GM18502 (cell line): ENCODE data around the gene PARD3.

Source experiments
- ATAC-seq: cut with Tn5 transposase; IDR thresholded peaks from one replicate; pipeline ENCODE4 v1.9.1; 2021; ENCODE audit warnings: mild to moderate bottlenecking; ENCODE audit not compliant: unreplicated experiment, poor library complexity

PARD3 gene

DNA sequence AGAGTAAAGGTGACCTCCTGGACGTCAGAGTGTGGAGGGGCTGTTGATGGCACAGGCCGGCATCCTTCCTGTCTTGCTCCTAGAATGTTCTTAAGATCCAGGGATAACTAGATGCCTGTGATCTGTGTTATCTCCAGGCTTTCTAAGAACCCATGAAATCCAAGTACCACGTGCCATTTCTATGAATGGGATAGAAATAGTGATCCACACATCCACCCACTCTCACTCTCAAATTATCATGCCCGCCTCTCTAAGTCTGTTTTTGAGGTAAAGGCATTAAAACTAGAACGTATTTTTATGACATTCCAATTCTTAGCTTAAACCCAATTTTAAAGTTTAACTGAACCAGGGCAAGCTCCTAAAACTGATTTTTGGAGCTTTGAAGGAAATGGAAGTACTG lies 622.5 kb downstream of the PARD3 start:
- no peak for ATAC-seq

DNA sequence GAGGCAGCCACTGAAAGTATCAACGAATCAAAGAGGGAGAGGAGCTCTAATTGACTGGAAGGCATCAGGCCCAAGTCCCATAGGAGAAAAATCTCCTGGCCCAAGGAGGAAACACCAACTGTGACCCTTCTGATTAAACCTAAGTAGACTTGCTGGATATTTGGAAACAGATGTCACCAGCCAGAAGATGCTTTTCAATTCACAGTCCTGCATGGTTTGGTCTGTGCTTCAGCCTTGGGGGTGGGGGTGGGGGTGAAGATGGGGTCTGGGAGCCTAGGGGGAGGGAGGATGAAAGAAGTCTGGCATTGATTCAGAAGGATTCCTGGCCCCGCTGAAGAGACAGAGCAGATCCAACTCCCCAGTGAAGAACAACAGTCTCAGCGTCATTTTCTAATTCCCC lies 623.7 kb downstream of the PARD3 start:
- no peak for ATAC-seq

- ATAC-seq, result no peak
Observed at GRCh38 chr10:34190580-34190979, 624.5 kb downstream of the PARD3 start.

- ATAC-seq, result no peak
Observed at GRCh38 chr10:34189830-34190229, 625.3 kb downstream of the PARD3 start.

DNA sequence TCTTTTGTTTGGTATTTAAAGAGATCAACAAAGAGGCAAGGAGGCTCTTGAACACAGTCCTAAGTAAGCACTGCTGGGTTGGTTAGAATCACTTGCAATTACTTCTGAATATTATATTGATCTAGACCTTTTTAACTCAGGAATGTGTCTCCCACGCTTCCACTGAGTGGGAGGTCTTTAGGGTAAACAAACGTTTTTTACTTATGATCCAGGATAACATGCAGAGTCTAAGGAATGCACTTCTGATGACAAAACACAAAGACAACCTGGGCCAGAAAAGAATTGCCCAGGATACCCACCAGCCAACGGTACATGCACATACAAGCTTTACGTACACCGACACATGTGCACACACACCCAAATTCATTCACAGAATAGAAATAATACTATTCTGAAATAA lies 626.9 kb downstream of the PARD3 start:
- no peak for ATAC-seq

DNA sequence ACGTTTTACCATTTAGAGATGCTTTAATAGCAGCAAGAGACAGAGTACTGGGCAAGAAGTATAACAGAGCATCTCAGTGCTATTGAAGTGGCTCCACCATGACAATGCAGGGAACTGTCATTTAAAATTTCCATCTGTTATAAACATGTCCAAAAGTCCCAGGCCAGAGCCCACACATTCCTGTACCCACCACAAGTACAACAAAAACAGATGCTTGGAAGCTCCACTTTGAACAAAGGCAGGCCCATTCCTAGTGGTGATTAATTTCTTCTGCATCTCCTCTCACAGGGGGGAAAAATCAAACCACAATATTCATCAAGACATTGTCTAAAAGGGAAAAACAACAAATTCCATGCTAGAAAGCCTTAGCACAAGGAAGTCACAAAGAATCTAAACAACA lies 627.9 kb downstream of the PARD3 start:
- ATAC-seq, result no peak

- no peak for ATAC-seq
Observed at GRCh38 chr10:34186745-34187144, 628.4 kb downstream of the PARD3 start.

GRCh38 chr10:34185998-34186397 lies 629.1 kb downstream of the PARD3 start:
- no peak for ATAC-seq

DNA sequence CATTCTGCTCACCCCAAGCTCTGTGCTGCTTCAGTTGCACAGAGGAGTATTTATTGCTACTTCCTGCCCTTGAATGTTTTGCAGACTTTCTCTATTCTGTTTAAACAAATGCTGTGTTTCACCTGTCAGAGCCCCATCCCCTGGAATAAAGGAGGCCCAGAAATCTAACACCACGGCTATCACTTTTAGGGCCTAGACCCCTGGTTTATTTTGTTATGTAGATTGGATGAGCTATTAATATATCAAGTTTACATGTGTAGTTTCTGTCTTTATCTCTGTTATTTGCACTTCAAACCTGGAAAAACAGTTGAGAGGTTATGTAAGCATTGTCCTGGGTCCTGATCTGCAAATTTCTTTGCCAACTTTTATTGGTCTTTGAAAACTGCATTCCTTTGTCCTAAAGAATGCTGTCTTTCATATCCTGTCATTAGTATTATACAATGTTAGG lies 630.1 kb downstream of the PARD3 start:
- ATAC-seq, result no peak

GRCh38 chr10:34184397-34184796 lies 630.7 kb downstream of the PARD3 start:
- ATAC-seq, result no peak

DNA sequence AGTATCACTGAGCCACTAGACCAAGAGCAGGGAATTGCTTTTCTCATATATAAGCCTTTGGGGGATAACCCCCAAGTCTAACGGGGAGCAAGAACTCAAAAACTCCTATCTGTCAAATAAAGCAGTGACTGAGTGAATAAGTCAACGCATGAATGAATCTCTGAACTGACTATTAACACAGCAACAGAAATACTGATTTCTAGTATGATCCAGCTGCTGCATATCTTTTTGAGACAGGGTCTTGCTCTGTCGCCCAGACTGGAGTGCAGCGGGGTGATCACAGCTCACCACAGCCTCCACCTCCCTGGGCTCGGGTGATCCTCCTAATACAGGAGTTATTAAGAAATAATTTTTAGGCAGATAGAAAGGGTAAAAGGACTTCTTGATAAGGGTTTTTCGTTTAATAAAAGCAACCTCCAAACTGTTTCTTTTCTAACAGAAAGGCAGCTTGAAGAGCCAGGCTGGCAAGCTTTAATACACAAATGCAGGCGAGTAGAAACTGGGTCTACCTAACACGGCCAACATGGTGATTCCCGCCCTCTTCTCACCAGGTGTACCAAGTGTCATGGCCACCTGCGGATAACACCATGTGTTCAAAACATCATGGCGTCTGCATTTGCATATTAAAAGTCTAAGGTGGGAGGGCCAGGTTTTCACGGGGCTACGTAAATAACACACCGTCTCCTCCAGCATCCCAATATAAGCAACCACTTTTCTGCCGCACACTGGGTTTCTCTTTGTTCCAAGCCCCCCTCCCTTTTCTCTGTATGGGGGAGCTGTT lies 631.9 kb downstream of the PARD3 start:
- no peak for ATAC-seq

DNA sequence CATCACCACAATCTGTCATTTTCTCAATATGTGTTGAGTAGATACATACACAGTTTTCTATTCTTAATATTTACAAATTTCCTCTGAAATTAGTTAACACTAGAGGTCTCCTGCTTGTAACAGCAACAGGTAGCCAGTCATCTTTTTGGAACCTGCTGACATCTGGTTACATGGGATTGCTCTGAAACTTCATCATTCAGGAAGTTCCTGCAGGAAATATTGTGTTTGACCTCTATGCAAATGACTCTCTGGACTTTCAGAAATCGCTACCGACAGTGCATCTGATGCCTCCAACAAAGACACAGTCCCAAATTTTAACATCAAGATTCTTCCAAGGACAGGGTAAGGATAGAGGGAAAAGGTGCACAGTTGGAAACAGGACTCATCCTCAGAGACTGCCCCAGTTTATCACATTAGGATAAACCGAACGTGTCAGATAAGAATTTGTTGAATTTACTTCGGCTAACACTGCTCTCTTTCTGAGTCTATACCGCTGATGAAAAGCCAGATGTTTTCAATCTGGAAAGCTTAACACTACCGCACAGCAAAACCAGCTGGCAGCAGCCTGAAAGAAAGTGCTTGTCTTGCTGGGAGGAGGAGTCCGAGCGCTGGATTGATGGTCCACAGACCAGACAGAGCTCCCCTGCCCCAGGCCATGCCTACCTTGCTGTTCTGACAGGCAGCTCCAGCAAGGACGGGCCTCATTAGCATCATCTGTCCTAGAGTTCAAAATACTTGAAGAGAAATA lies 633.4 kb downstream of the PARD3 start:
- no peak for ATAC-seq

- no peak for ATAC-seq
Observed at GRCh38 chr10:34180749-34181148, 634.3 kb downstream of the PARD3 start.

GRCh38 chr10:34179280-34179679 lies 635.8 kb downstream of the PARD3 start:
- no peak for ATAC-seq

DNA sequence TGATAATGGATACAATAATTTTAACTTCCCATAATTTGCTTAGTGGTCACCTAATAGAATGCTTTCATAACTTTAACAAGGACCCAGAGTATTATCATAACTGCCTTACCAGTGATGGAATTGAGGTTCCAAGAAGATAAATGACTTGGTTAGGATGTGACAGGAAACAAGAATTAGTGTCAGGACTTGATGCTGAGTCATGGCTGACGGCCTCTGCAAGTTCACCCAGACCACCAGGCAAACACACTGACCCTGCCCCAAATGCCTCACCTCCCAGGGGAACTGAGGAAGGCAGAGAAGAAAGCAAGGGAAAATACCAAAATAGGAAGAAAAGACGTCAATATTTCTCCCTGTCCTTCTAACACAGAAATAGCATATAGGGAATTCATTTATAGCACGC lies 636.3 kb downstream of the PARD3 start:
- ATAC-seq, result no peak

GRCh38 chr10:34178196-34178595 lies 636.9 kb downstream of the PARD3 start:
- ATAC-seq, result no peak

GRCh38 chr10:34177445-34177844 lies 637.7 kb downstream of the PARD3 start:
- no peak for ATAC-seq

DNA sequence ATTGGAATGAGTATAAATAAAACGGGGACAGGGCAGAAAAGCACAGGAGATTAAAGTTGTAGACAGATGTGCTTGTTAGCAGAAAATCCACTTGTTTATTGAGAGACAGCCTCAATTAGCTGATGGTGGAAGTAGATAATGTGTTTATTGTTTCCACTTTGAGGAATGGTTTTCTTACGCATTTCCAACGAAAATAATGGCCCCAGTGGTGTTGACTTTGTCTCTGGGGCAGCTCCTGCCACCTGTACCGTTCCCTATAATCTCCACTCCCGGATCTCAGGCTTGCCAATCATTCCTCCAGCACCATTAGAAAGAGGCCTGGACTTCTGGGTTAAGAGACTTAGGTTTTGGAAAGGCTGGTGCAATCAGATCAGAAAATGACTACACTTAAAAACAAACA lies 638.7 kb downstream of the PARD3 start:
- no peak for ATAC-seq

GRCh38 chr10:34175121-34175520 lies 640.0 kb downstream of the PARD3 start:
- ATAC-seq, result no peak

DNA sequence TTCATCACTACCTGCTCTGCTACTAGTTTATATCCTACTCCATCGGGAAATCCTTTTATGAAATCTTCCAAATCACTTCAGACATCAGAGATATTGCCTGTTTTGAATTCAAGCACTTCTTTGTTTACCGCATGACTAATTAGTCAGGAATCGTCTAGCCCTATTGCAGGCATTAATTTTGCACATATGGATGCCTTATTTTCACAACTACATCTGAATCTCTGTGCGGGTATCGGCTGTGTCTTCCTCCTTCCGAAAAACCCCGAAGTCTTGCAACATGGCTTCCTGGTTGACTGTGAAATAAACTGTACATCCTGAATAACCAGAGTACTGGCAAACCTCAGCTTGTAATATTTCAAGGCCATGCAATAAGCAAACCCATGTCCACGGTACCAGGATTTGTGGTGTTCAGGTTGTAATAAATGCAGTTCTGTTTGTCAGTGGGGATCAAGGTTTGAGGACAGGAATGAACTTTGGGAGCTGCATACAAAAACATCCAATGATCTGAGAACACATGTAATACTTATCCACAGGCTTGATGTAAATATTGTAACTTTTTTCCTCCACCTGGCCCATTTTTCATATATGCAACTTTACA lies 642.1 kb downstream of the PARD3 start:
- ATAC-seq, result no peak

DNA sequence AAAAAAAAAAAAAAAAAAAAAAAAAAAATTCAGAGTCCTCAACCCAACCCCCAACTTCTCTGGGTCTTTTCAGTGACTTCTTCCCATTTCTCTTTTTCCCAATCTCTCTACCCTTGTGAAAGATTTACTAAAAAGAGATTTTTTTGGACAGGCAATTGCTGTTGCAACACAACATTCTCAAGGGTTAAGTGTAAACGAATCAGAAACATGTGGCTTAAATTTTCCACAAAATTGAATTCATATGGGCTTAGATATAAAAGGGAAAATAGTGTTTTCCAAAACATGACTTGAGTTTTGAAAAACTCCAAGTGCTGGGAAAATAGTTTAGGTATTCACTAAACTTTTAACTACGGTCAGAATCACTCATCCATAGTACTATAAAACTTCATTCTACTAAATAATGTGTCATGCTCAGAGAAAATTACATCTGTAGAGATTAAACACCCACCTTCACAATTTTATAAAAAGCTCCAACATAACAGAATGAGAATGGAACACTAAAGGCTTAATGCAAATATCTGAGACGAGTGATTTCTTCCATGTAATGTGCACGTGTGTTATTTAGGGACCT lies 643.1 kb downstream of the PARD3 start:
- ATAC-seq, result no peak
